Type B pancreatic cell (in vitro differentiated cells): ENCODE data around the gene GXYLT2. TPM values are rescaled to one million over a fixed set of nuclear protein-coding genes. Genes with fewer than 3 reads are reported as not detected.
A peak's percentile ranks its signal among the peaks of the same experiment; 100 is the strongest.

ENCODE experiments used
- DNase-seq: peaks from one replicate; pipeline ENCODE4 v3.0.0; 2021; ENCODE audit warnings: mixed read lengths; ENCODE audit not compliant: unreplicated experiment; ENCODE audit errors: extremely low spot score
- H3K27ac Mint-ChIP-seq: 2 replicates; pipeline ENCODE4 v1.8.0; 2021; ENCODE audit warnings: mild to moderate bottlenecking, mixed read lengths
- H3K27me3 Mint-ChIP-seq: 2 replicates; pipeline ENCODE4 v1.8.0; 2021; ENCODE audit warnings: mixed read lengths
- H3K36me3 Mint-ChIP-seq: 2 replicates; pipeline ENCODE4 v1.8.0; 2021; ENCODE audit warnings: mixed read lengths
- H3K4me1 Mint-ChIP-seq: one replicate; pipeline ENCODE4 v1.8.0; 2021; ENCODE audit warnings: mixed read lengths; ENCODE audit not compliant: unreplicated experiment
- H3K4me3 Mint-ChIP-seq: 2 replicates; pipeline ENCODE4 v1.8.0; 2021; ENCODE audit warnings: mild to moderate bottlenecking, mixed read lengths
- H3K9me3 Mint-ChIP-seq: 2 replicates; pipeline ENCODE4 v1.8.0; 2021; ENCODE audit warnings: mixed read lengths
- CTCF ChIP-seq: fragments of 200-600 bp; sonication (generic); conservative IDR thresholded peaks from 2 replicates; pipeline ENCODE4 v1.5.0; 2021; ENCODE audit warnings: antibody characterized with exemption, mild to moderate bottlenecking
- long read RNA-seq: library from polyadenylated mRNA; unstranded; transcript quantifications from one replicate; pipeline ENCODE4 v2.0.0, GENCODE V29; 2020
- total RNA-seq: library from RNA; stranded (reverse); gene quantifications from 2 replicates; pipeline ENCODE4 v1.2.1, GENCODE V29; 2021; ENCODE audit warnings: low replicate concordance

Gene GXYLT2
- total RNA-seq, result 6.3 and 25.8 TPM in 2 replicates
- long read RNA-seq, partial matches to known transcripts, result 2 of 3 reads
- long read RNA-seq, other reads (novel, unspliced or antisense), result 1 of 3 reads

- no peak for TF ChIP-seq CTCF
Observed at GRCh38 chr3:72887705-72888545, at the start of gene GXYLT2. GXYLT2 (plus strand) TSS chr3:72888046; CDS start chr3:72888234, 188 bp downstream.

GRCh38 chr3:72839057-72839456 lies 48.8 kb upstream of the GXYLT2 start:
- no peak overlapping the region for H3K27ac Mint-ChIP-seq

More at GRCh38 chr3:72887705-72888545, at the start of gene GXYLT2:
- Mint-ChIP-seq H3K4me1 (peaks cover 43% of the 10 kb centered on the region), H3K27me3 (peaks cover 15% of the 10 kb centered on the region), H3K4me3 (peak within 1 kb of the TSS; percentile 88), H3K36me3 (no peaks in the 10 kb centered on the region), H3K9me3 (no peaks in the 10 kb centered on the region), H3K27ac (peak within 1 kb of the TSS; percentile 25)
- DNase-seq, result peak; percentile 78

GRCh38 chr3:72844436-72844993 lies 43.3 kb upstream of the GXYLT2 start:
- Mint-ChIP-seq H3K27ac (no peak overlapping the region), H3K36me3 (peaks cover 31% of the 10 kb centered on the region), H3K9me3 (no peaks in the 10 kb centered on the region), H3K4me1 (peaks cover 29% of the 10 kb centered on the region), H3K27me3 (peaks cover 9% of the 10 kb centered on the region), H3K4me3 (no peak overlapping the region)
- no peak for TF ChIP-seq CTCF
- DNase-seq, result no peak

More at GRCh38 chr3:72839057-72839456, 48.8 kb upstream of the GXYLT2 start:
- TF ChIP-seq CTCF, result no peak
- Mint-ChIP-seq H3K4me1 (no peaks in the 10 kb centered on the region), H3K9me3 (no peaks in the 10 kb centered on the region), H3K27me3 (no peaks in the 10 kb centered on the region), H3K4me3 (no peak overlapping the region), H3K36me3 (peaks cover 48% of the 10 kb centered on the region)
- DNase-seq, result no peak

GRCh38 chr3:72846166-72846565 lies 41.7 kb upstream of the GXYLT2 start:
- Mint-ChIP-seq H3K4me3 (peak overlapping the region; percentile 98), H3K9me3 (no peaks in the 10 kb centered on the region), H3K27me3 (peaks cover 12% of the 10 kb centered on the region), H3K36me3 (peaks cover 24% of the 10 kb centered on the region), H3K27ac (no peak overlapping the region), H3K4me1 (peaks cover 29% of the 10 kb centered on the region)
- no peak for TF ChIP-seq CTCF
- DNase-seq, result no peak

GRCh38 chr3:72847282-72847681 lies 40.6 kb upstream of the GXYLT2 start:
- Mint-ChIP-seq H3K27ac (peak overlapping the region; percentile 84), H3K4me3 (peak overlapping the region; percentile 98), H3K9me3 (no peaks in the 10 kb centered on the region), H3K4me1 (peaks cover 29% of the 10 kb centered on the region), H3K27me3 (peaks cover 15% of the 10 kb centered on the region), H3K36me3 (peaks cover 14% of the 10 kb centered on the region)
- TF ChIP-seq CTCF, result no peak
- no peak for DNase-seq
